GM19328 (cell line): ENCODE results near the gene OR13J1.
A peak's percentile ranks its signal among the peaks of the same experiment; 100 is the strongest.

ENCODE experiments used
- ATAC-seq: cut with Tn5 transposase; IDR thresholded peaks from one replicate; pipeline ENCODE4 v1.9.1; 2021; ENCODE audit warnings: mild to moderate bottlenecking, moderate library complexity; ENCODE audit not compliant: unreplicated experiment

Gene OR13J1

GRCh38 chr9:35859990-35860339 lies 10.2 kb downstream of the OR13J1 start:
- no peak for ATAC-seq

GRCh38 chr9:35859310-35859989 lies 10.8 kb downstream of the OR13J1 start:
- no peak for ATAC-seq

GRCh38 chr9:35858458-35858857 lies 11.7 kb downstream of the OR13J1 start:
- ATAC-seq: no peak

DNA sequence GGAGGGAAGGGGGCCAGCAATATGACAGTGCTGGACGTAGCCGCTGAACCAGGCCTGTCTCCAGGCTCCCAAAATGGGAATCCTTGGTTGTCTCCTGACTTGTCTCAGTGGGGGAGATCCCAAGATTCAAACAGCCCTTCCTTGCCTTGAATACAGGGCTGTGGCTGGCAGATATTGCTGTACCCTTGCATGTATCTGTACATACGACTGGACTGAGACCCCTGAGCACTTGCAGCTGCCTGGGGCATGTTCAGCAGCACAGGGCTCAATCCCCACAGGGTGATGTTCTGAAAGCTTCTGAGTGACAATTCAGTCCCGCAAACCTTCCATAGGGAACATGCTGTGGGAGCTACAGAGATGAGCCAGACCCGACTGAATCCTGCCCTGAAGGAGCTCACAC lies 13.3 kb downstream of the OR13J1 start:
- ATAC-seq: no peak

- no peak for ATAC-seq
Measured at GRCh38 chr9:35856206-35856605, 14.0 kb downstream of the OR13J1 start.

DNA sequence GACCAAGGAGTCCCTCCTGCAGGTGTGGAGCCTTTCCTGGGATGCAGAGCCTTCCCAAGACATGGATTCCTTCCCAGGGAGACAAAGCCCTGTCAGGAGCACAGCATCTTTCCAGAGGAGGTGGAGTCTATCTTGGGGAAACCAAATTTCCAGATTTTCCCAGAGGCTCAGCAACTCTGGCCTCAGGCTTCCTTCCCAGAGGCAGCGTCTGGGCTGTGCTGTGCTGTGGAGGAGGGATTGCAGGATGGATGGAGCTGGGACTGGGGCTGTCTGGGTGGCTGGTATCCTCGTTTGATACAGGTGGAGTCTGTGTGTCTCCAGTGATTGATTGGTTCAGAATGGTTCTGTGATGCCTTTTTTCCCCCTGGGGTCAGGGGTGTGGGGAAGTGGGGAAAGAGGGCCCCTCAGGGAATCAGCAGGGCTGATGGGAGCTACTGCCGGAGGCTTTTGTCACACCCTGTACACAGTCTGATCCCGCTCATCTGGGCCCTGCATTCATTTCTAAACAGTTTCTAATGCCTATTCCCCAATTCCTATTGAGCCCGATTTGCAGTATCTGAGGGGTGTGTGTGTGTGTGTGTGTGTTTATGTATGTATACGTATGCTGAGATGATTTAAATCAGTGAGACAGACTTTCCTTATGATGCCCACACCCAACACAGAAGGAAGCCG lies 16.0 kb downstream of the OR13J1 start:
- no peak for ATAC-seq

- ATAC-seq: no peak
Measured at GRCh38 chr9:35852876-35853865, 17.0 kb downstream of the OR13J1 start.

GRCh38 chr9:35852267-35852815 lies 17.9 kb downstream of the OR13J1 start:
- no peak for ATAC-seq

DNA sequence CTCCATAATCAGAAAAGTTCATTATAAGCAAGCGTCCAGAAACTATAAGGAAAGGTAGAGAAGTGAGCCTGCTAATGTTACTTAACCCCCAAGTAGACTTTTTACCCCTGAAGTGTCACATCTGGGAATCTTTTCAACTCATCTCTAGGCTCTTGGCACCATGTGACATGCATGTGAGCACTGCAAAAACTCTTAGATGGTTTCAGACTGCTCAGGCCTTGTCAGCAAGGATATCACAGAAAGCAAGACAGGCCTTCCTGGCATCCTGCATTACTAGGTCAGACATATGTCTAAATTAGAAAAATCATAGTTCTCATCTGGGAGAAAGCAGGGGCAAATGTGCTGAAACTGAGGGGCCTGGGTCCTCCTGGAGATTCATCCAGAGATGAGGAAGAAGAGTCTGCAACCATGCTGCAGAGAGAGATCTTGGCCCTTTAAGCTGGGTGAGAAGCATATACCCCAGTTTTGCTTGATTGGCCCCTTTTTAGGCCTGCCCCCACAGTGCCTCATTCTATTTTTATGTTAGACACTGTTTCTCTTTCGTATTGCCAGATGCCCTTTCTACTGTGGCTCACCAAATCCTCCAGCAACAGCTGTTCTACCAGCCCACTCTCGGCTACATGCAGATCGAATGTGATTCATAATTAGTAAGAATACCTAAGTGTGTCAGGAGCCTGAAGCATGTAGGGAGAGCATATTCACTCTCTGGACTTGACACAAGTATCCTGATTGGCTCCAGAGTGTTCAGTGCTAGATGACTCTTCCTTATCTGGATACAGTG lies 22.2 kb downstream of the OR13J1 start:
- ATAC-seq: peak; percentile 88

- ATAC-seq: no peak
Measured at GRCh38 chr9:35845824-35846771, 24.1 kb downstream of the OR13J1 start.

- ATAC-seq: no peak
Measured at GRCh38 chr9:35844628-35845270, 25.5 kb downstream of the OR13J1 start.

DNA sequence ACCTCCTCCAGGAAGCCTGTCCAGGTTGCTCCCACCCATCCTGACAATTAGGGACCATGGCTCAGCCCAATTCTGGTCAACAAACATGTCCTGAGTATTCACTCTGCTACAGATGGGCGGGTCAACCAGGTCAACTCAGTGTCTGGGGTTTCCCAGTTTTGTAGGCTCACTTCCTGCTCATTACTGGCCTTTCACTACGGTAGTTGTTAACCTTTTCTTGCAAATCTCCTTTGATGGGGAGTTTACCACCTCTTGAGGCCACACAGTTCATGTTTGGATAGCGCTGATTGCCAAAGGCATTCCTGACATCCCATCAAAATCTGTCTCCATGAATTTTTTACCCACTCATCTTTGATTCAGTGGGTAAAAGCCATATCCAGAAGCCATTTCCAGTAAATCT lies 27.4 kb downstream of the OR13J1 start:
- ATAC-seq: no peak

- no peak for ATAC-seq
Measured at GRCh38 chr9:35842020-35842745, 28.0 kb downstream of the OR13J1 start.

DNA sequence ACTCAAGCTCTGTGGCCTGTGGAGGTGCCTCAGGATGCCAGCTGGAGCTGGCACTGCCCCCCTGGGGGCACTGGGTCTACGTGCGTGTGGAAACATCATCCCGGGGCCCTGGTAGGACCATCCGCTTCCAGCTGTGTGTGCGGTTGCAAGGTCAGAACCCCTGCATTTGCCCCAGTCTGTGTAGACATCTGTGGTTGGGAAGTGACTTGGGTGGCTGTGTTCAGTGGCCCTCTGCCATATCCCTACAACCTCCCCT lies 28.6 kb downstream of the OR13J1 start:
- no peak for ATAC-seq

DNA sequence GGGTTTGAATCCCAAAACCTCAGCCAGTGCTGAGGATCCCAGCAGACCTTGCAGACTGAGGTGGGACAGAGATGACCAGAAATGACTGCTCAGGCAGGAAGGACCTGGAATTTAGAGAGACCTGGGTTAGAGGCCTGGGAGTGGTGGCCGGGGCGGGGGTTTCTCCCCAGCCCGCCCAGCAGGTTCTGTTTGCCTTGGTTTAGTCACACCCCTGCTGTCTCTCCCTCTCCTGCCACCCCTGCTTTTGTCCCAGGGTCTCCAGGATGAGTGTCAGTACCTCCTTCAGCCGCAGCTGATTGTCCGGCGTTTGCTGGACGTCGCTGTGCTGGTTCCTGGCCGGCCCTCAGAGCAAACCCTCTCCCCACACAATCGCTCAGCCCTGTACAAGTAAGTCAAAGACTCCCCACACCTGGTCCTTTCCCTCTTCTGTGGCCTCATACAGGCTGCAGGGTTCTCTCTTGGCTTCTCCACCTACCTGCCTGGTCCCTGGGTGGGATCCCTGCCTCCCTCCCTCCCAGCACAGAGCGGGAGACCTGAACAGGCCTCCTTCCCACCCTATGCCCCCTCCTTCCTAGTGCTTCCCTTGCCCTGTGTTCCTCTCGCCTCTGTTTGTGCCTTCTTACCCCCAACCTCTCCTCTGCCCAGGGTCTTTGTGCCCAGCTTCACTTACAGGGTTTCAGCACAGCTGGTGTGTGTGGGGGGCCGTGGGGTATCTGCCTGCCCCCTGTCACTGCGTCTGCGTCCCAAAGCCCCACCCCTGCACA lies 29.1 kb downstream of the OR13J1 start:
- no peak for ATAC-seq

DNA sequence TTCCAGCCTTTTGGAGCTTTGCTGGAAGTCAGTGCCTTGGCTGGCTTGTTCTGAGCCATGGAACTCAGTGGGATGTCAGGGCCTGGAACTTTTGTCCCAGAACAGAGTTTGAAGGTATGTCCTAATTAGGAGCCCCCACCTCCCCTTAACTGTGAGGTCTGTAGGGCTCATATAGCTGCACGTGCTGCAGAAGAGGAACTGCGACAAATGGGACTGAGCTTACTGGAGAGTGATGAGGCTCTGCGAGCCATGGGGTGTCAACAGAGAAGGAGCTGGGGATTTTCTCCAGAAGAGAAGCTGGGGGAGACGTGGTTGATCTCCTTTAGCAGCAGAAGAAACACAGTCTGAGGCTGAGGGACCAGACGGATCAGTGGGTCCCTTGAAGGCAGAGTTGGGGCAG lies 30.3 kb downstream of the OR13J1 start:
- ATAC-seq: no peak

DNA sequence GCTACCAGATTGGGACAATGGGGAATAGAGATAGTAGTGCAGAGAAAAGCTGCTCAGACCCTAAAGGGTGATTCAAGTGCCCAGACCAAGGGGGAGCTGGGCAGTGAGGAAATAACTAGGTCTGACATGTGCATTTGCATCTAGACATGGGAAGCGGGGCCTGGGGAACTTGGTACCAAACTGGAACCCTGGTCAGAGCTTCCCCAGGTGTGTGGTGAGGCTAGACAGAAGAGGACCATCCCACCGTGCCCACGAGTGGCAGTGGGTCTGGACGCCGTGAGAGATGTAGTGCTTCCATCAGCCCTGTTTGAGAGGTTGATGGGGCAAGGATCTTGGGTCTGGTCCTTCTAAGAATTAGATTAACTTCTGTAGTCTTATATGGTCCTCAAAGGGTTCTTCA lies 33.6 kb downstream of the OR13J1 start:
- ATAC-seq: no peak

DNA sequence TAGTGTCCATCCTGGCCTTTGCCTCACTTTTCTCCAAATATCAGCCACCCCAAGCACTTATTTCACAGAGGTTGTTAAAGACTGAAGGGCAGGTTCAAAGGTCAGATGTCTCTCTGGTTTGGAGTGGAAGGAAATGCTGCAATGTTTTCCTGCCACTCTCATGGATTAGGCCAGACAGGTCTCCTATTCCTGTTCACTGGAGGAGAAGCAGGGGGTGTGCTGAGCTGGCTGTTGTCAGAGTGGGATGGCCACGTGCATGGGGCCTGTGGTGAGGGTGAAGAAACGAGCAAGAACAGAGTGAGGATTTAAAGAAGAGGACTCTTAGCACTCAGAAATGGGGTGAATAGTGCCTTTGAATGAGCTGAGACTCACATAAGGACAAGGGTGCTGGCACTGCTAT lies 34.4 kb downstream of the OR13J1 start:
- no peak for ATAC-seq
